ENCODE measurements around the gene MTHFD1L. TPM values are rescaled to one million over a fixed set of nuclear protein-coding genes. Genes with fewer than 3 reads are reported as not detected.
"Not testable (repeated sequence)": the region's sequence is repeated elsewhere in the genome, so short reads cannot be mapped to it uniquely, and the experiment has no call there.

MTHFD1L gene
- total and polyA plus RNA-seq, 2 of the 4 experiments (the other 2 are of a cell fraction), result 43.5 to 53.2 TPM

GRCh38 chr6:150848400-150848799 is 17.1 kb upstream of the MTHFD1L start:
- dilution Hi-C loops (cut with HindIII; ENCODE audit: low sequenced_read_pairs, unreplicated experiment), result no loop called here
- no peak overlapping the region for H3K9ac ChIP-seq (ENCODE audit: low read depth, low read length)

DNA sequence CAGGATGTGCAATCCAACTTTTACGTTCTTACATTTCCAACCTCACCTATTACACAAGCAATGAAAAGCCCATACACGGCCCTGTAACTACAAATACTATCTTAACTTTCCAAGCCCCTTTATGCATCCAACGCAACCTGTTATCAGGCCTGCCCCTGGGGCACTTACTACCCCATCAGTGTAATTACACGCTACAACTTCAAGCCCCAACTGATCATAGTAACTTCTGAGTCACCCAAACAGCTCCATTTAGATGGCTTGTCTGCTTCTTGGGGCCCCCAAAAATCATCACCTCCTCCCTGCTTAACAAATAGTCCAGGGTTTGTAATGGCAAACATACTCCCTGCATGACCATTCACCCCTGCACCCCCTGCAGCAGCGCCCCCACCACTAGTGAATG is 11.1 kb upstream of the MTHFD1L start:
- H2AK9ac ChIP-seq (replicated peaks; ENCODE audit: low read depth, low read length, poor library complexity); H3K36me3 ChIP-seq (ENCODE audit: control insufficient read depth, insufficient read depth, low read length); DNase-seq; H3K23ac ChIP-seq (ENCODE audit: low read depth, low read length); H3K27ac ChIP-seq (ENCODE audit: insufficient read depth, low read length); ATAC-seq (ENCODE audit: low read depth); H2BK5ac ChIP-seq (ENCODE audit: low read depth, low read length, poor library complexity, severe bottlenecking); H2AFZ ChIP-seq (replicated peaks; ENCODE audit: low read length, poor library complexity); intact Hi-C loops (cut with micrococcal nuclease); H3K9ac ChIP-seq (ENCODE audit: low read depth, low read length); in situ Hi-C loops (cut with MboI; ENCODE audit: low sequenced_read_pairs); POLR2A ChIA-PET (ENCODE audit: unreplicated experiment); H3K9me1 ChIP-seq (ENCODE audit: insufficient read depth, low read length); BruUV-seq (replicated peaks); H3K56ac ChIP-seq (ENCODE audit: extremely low read depth, insufficient read depth, low read length); H4K8ac ChIP-seq (ENCODE audit: low read depth in 2 of 2, low read length in 2 of 2); dilution Hi-C loops (cut with HindIII; ENCODE audit: low sequenced_read_pairs, unreplicated experiment); H3K27me3 ChIP-seq (ENCODE audit: control insufficient read depth, insufficient read depth, low read length); CTCF ChIA-PET; H3K9me3 ChIP-seq (ENCODE audit: control insufficient read depth, insufficient read depth, low read length); H4K20me1 ChIP-seq (ENCODE audit: insufficient read depth, low read length); H2BK15ac ChIP-seq (ENCODE audit: low read depth, low read length): not testable (repeated sequence)
- Histone ChIP-seq H3K18ac (ENCODE audit: low read depth, low read length) (peak overlapping the region; percentile 38), H2BK20ac (ENCODE audit: low read depth, low read length) (peak overlapping the region; percentile 39; the same call in 1 of the 2 replicates), H3K14ac (replicated peaks; ENCODE audit: low read depth, low read length) (0 out of 2 replicates have a peak overlapping the region, but pooled peaks have one; percentile 72), H3K4me2 (ENCODE audit: low read depth, low read length) (peak overlapping the region; percentile 80), H3K79me1 (ENCODE audit: low read depth in 1 of 2, low read length in 2 of 2) (peaks cover 12 to 54% of the 10 kb centered on the region in 2 experiments), H2BK120ac (ENCODE audit: low read depth, low read length) (peak overlapping the region; percentile 25; the same call in 1 of the 2 replicates), H4K5ac (ENCODE audit: low read depth, low read length) (peak overlapping the region; percentile 75), H4K91ac (ENCODE audit: insufficient read depth, low read depth, low read length) (peak overlapping the region; percentile 21; the same call in 1 of the 2 replicates), H3K4me1 (ENCODE audit: control insufficient read depth, insufficient read depth, low read length) (peaks cover 21% of the 10 kb centered on the region), H3K4ac (ENCODE audit: low read depth, low read length) (peak overlapping the region; percentile 54; the same call in 1 of the 2 replicates), H3K4me3 (ENCODE audit: insufficient read depth, low read depth, low read length) (peak overlapping the region; percentile 5; the same call in 1 of the 2 replicates), H2AK5ac (ENCODE audit: low read depth, low read length) (peak overlapping the region; percentile 43; the same call in 1 of the 2 replicates)
- 92% methylated on average over 2 of the region's 5 CpGs; no CpG with 5 or more reads in 1 of the 2 experiments for WGBS, 2 experiments (ENCODE audit: extremely low coverage in 2 of 2, insufficient read length in 1 of 2)

More at GRCh38 chr6:150848400-150848799, 17.1 kb upstream of the MTHFD1L start:
- Histone ChIP-seq H2BK20ac (ENCODE audit: low read depth, low read length) (no peak overlapping the region), H3K9me1 (ENCODE audit: insufficient read depth, low read length) (peaks cover 3% of the 10 kb centered on the region; the same call in 1 of the 2 replicates), H3K56ac (ENCODE audit: extremely low read depth, insufficient read depth, low read length) (no peak overlapping the region), H3K27me3 (ENCODE audit: control insufficient read depth, insufficient read depth, low read length) (no peaks in the 10 kb centered on the region), H2BK15ac (ENCODE audit: low read depth, low read length) (no peak overlapping the region), H3K36me3 (ENCODE audit: control insufficient read depth, insufficient read depth, low read length) (peaks cover 6% of the 10 kb centered on the region), H3K4me3 (ENCODE audit: insufficient read depth, low read depth, low read length) (no peak overlapping the region), H3K79me1 (ENCODE audit: low read depth in 1 of 2, low read length in 2 of 2) (peaks cover 22 to 51% of the 10 kb centered on the region in 2 experiments), H3K4me1 (ENCODE audit: control insufficient read depth, insufficient read depth, low read length) (peaks cover 1% of the 10 kb centered on the region; the same call in 1 of the 2 replicates), H3K4ac (ENCODE audit: low read depth, low read length) (no peak overlapping the region), H4K5ac (ENCODE audit: low read depth, low read length) (no peak overlapping the region), H4K8ac (ENCODE audit: low read depth in 2 of 2, low read length in 2 of 2) (no peak overlapping the region), H3K23ac (ENCODE audit: low read depth, low read length) (no peak overlapping the region), H3K4me2 (ENCODE audit: low read depth, low read length) (no peak overlapping the region), H3K27ac (ENCODE audit: insufficient read depth, low read length) (no peak overlapping the region), H2AK9ac (replicated peaks; ENCODE audit: low read depth, low read length, poor library complexity) (no peak overlapping the region), H2BK120ac (ENCODE audit: low read depth, low read length) (no peak overlapping the region), H2AFZ (replicated peaks; ENCODE audit: low read length, poor library complexity) (no peak overlapping the region), H3K14ac (replicated peaks; ENCODE audit: low read depth, low read length) (no peak overlapping the region), H4K20me1 (ENCODE audit: insufficient read depth, low read length) (no peaks in the 10 kb centered on the region), H2BK5ac (ENCODE audit: low read depth, low read length, poor library complexity, severe bottlenecking) (no peak overlapping the region), H4K91ac (ENCODE audit: insufficient read depth, low read depth, low read length) (no peak overlapping the region), H3K9me3 (ENCODE audit: control insufficient read depth, insufficient read depth, low read length) (no peaks in the 10 kb centered on the region), H2AK5ac (ENCODE audit: low read depth, low read length) (no peak overlapping the region), H3K18ac (ENCODE audit: low read depth, low read length) (0 out of 2 replicates have a peak overlapping the region, but pooled peaks have one; percentile 4)
- CTCF ChIA-PET, result interaction anchor here (0.8 kb wide), 1 partner anchor 41 kb away, joined by 3 read pairs; no protein-coding TSS in a partner anchor
- no TSS peak for BruUV-seq (replicated peaks)
- POLR2A ChIA-PET (ENCODE audit: unreplicated experiment), result no interaction called here
- in situ Hi-C loops (cut with MboI; ENCODE audit: low sequenced_read_pairs), result no loop called here
- no CpG with 5 or more reads among the region's 2 CpGs for WGBS, 2 experiments (ENCODE audit: extremely low coverage in 2 of 2, insufficient read length in 1 of 2)
- ATAC-seq (ENCODE audit: low read depth) (peak; percentile 14; the same call in 1 of the 2 replicates), DNase-seq (no peak)
- intact Hi-C loops (cut with micrococcal nuclease), result no loop called here
- TF ChIP-seq MAZ (IDR thresholded peaks at IDR 0.05; ENCODE audit: borderline replicate concordance, low read depth, low read length) (no peak), RAD21 (IDR thresholded peaks at IDR 0.05; ENCODE audit: low read length) (no peak), RCOR1 (IDR thresholded peaks at IDR 0.05; ENCODE audit: insufficient replicate concordance, low read length) (no peak), RFX5 (IDR thresholded peaks at IDR 0.05; ENCODE audit: low read depth, low read length) (no peak), MAFK (IDR thresholded peaks at IDR 0.05; ENCODE audit: low read depth, low read length) (no peak), SMC3 (IDR thresholded peaks at IDR 0.05; ENCODE audit: low read depth, low read length) (no peak), NFE2L2 (IDR thresholded peaks at IDR 0.05; ENCODE audit: low read depth, low read length) (no peak)
